NCI-H2081 treated with DMSO at 0.1 percent for 48 hours (cell line): ENCODE results near the gene CALN1.
"Not testable (repeated sequence)": the region's sequence is repeated elsewhere in the genome, so short reads cannot be mapped to it uniquely, and the experiment has no call there.

Experiments
- DNase-seq: peaks from one replicate; lab custom pipeline; 2025; lab: John Stamatoyannopoulos, UW

The CALN1 gene

DNA sequence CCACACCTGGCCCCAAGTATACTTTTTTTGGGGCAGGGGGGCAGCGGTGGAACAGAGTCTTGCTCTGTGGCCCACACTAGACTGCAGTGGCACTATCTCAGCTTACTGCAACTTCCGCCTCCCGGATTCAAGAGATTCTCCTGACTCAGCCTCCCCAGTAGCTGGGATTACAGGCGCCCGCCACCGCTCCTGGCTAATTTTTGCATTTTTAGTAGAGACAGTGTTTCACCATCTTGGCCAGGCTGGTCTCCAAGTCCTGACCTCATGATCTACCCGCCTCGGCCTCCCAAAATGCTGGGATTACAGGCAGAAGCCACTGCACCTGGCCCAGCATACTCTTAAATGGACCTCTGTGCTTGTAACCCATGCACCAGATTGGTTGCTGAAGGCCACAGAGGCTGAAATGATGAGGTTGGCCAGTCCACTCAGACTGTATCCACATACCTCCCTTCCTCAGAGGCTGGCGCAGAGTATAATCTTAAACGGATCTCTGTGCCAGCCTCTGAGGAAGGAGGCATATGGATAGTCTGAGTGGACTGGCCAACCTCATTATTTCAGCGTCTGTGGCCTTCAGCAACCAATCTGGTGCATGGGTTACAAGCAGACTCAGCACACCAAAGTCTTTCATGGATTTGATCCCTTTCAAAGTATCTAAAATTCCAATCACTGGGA, 3.0 kb downstream of the CALN1 start:
- DNase-seq, result no peak

DNA sequence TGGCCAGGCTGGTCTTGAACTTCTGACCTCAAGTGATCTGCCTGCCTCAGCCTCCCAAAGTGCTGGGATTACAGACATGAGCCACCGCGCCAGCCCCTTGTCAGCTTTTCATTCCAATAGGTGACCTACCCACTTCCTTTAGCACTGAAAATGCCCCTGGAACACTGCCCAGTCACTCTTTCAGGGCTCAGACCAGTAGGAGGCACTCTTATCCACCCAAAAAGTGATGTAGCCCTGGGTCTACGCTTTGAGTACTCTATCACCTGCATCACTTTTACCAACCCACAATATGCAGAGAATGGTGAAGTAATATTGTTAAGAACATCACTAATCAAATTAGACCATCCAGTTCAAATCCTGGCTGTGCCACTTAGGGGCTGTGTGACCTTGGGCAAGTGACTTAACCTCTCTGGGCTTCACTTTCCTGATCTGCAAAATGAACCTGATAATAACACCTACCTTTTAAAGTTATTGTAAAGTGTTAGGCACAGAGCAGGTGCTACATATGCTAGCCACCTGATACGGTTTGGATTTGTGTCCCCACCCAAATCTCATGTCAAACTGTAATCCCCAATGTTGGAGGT, 5.2 kb downstream of the CALN1 start:
- DNase-seq, result no peak

DNA sequence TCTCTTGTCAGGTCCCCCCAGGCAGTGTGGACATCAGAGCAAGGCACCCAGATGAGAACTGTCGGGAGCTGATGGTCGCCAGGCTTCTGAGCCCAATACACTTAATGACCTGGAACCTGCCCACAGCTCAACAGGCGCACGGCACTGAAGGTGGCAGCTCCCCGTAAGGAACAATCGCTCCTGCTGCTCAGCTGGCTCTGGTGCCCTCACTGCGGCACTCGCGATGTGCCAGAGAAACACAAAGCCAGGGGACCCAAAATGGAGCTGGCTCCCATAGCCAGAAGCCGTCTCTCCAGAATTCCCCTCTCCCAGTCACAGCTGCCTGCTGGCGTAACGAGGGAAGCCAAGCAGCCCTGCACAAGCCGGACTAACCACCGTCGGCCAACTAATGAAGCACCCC, 6.3 kb downstream of the CALN1 start:
- DNase-seq, result no peak

DNA sequence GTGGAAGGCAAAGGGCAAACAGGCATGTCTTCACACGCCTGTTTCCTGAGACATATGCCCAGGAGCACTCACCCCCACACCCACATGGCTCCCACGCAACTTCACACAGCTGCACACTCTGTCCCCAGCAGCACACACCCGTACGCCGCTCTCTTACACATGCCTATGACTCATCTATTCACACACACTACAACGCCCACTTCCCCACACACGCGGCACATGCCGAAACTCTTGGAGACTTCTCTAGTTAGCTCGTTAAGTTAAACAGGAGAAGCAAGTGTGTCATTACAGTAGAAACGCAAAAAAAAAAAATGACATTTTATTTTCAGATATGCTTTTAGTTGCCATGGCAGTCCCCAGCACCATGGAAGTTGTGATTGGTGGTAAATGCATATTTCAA, 6.7 kb downstream of the CALN1 start:
- DNase-seq, result no peak

DNA sequence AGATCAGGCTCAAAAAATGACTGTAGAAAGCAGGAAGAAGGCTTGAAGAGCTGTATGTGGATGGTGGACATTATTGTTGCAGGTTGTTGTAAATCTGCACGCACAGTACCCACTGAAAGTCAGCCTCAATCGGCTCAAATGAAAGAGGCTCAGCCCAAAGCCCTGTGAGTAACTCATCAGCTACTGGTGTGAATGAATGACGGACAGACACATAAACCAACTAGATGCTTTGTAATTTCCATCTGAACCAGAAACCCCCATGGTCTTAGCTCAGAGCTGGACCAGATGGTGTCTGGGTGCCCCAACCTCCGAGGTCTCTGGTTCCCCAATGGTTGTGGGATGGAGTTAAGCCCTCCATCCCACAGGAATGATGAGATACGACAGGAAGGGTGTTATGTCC, 7.4 kb downstream of the CALN1 start:
- no peak for DNase-seq

DNA sequence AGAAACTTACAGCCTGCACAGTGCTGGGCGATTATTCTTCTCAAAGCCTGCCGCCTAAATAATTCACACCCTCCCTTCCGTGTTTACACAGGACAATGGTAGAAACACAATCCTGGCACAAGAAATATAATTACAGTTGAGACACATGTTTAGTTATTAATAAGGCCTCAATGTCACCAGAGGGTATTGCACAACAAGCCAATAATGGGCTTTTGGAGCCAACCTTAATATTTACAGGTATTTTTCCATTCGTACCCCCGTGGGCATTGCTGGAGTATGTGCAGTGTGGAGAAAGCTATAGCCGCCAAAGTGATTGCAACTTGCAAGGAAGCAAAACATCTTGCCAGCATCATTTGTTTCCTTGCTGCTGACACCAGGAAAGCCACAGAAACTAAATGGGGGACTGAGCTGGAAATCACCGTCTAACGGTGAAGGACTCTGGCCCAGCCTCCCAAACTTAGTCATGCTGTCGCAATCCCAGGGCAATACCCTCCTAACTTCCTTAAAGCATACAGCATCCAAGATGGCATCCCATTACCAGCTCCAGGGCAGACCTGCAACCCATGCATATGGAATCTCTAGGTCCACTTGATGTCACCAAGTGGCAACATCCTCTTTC, 8.6 kb downstream of the CALN1 start:
- DNase-seq, result no peak

DNA sequence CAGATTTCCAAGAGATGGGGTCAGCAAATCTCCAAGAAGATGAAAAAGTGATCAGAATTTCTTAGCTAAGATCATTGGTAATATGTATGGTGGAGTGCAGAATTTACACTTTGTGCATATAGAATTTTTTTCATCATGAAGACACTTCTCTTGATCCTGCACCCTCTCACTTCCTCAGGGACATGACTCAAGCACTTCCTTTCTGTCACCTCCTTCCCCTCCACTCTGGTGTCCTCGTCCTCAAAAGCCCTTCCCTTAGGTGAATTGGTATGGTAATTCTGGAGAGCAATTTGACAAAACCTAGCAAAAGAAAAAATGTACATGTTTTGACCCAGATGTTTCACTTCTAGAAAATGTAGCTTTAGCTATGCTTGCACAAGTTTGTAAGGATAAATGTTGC, 18.1 kb downstream of the CALN1 start:
- DNase-seq, result no peak

DNA sequence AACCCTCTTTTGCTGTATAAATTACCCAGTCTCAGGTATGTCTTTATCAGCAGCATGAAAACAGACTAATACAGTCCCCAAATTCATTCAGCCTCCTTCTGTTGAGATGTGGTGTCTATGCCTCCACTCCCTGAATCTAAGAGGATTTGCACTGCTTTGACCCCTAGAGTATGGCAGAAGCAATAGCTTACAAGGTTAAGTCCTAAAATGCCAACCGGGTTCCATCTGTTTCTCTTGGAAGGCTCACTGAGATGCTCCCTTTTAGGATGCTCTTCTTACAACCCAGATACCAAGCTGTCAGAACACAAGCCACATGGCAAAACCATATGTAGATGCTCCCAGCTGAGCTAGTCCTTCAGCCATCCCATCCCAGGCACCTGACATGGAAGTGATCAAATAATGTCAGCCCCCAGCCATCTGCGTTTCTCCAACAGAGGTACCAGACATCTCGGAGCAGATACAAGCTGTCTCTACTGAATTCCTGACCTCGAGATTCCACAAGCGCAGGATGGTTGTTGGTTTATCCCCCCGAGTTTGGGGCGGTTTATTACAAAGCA, 20.2 kb downstream of the CALN1 start:
- no peak for DNase-seq

DNA sequence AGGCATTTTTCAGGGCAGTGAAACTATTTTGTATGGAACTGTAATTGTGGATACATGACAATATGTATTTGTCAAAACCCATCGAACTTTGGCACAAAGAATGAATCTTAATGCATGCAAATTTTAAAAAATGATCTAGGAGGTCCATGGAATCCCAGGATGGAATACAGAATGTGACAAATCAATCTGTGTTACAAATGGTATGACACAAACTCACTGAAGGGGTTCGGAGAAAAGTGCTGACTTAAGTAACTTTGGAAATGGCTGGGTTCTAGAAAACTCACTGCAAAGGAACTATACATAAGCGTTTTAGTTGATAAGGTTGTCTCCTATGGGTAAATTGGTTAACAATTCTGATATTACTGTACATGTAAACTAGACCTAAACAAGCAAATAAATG, 26.0 kb downstream of the CALN1 start:
- DNase-seq, result no peak

DNA sequence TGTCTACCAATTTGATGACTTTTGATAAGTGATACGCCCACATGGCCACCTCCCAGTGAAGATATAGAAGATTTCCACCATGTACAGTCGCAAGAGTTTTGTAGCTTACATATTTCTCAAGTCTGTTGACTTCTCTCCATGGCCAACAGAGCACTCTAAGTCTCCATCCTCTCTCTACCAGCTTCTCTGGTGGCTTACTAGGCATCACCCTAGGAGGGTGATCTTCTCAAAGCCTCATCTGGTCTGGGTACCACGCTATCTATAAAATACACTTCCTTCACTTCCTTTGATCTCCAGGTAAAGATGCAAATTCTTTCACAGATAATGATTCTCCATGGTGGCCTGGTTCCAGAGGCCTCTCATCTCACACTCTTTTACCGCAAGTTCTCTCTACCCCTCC, 49.9 kb downstream of the CALN1 start:
- no peak for DNase-seq

DNA sequence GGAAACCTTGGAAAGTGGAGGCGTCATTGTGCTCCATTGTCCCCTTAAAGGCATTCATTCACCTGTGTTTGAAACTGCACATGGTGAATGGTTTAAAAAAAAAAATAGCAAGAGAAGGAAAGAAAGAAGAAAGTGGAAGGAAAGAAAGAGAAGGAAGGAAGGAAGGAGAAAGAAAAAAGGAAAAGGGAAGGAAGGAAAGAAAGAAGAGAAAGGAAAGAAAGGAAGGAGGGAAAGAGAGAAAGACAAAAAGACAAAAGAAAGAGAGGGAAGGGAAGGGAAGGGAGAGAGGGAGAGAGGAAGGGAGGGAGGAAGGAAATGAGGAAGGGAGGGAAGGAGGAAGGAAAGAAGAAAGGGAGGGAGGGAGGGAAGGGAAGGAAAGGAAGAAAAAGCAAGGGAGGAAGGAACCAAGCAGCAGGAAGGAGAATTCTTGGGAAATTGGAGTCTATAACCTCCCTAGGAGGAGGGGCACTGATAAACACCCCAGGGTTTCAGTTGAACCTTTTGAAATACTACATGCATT, 66.9 kb downstream of the CALN1 start:
- DNase-seq, result no peak

DNA sequence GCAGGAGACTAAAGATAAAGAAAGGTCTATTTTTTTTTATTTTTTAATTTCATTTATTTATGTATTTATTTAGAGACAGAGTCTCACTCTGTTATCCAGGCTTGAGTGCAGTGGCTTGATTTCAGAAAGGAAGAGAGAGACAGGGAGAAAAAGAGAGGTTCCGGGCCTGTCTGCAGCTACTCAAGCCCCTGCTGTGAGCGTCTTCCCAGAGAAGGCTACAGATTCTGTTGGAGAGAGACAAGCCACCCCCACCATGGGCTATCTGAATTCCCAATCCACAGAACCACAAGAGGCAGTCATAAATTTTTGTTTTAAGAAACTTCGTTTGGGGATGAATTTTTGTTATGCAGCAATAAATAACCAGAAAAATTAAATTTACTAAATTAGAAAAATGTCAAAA, 68.1 kb downstream of the CALN1 start:
- DNase-seq, result no peak

DNA sequence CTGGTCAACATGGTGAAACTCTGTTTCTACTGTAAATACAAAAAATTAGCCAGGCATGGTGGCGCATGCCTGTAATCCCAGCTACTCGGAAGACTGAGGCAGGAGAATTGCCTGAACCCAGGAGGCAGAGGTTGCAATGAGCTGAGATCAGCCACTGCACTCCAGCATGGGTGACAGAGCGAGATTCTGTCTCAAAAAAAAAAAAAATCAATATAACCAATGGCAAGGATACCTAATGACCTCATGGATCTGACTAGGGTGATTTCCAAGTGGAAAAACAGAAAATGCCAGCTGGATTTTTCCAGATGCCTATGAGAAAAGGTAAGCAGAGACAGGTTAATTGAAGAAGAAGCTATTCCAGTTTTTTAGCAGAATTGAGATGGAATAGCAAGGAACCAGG, 68.8 kb downstream of the CALN1 start:
- DNase-seq, result not testable (repeated sequence)

DNA sequence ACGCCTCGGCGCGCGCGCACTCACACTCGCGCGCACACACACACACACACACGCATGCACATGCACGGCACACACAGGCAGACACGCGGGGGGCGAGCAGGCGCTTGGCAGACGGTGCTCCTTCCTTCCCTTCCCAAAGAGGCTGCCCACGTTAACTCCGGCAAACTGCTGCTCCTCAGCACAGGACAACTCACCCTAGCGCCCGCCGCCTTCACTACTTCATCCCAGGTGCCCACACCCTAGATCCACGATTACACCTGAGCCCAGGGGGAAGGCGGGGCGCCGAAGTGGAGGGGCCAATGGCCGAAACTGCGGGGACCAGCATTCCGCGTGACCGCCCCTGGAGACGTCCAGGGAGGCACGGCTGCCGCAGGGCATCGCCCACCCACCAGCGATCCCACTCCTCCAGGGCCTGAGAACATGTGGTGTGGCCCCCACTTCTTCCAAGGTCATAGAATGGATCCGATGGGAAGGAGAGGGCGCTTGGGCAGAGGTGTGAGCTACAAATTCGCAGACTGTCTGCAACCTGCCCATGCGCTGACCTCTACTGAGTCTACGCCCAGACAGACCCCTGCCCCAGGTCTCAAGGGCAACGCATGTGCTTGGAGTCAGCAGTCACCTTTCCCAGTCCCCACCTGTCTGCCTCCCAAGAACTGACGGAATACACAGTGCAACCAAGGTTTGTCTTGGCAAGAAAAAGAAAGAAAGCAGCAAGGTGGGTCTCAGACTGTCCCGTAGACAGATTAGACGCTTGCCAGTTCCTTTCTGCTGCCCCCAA, 74.6 kb downstream of the CALN1 start:
- no peak for DNase-seq

DNA sequence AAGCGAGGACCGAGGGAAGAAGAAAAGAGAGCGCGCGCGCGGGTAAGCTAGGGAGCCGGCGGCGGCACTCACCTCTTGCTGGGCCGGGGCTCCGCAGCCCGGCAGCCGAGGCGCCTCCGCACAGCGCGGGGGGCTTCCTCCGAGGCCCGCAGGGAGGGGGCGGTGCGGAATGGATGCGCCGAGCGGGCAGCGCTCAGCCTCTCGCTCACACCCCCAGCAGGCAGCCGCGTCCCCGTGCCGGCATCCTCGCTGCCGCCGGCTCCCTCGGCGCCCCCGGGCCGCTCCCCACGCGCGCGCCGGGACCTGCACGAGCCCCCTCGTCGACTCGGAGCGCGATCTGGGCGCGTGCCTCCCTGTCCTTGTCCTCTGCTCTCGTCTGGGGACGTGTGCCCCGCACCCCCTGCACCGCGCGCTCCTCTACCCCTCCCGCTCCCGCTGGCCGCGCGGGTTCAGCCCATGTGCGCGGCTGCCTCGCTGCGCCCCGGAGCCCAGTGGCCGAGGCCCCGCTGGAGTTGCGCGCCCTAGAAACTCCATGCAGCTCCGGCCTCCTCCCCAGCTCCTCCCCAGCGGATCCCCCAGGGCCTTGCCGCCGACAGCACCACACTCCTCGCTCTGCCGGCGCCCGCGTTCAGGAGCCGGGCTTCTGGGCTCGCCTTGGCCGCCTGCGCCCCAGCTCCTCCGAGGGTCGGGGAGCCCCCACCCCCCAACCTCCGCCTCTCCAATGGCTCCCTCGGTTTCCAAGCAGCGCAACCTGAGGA, 75.3 kb downstream of the CALN1 start:
- no peak for DNase-seq

DNA sequence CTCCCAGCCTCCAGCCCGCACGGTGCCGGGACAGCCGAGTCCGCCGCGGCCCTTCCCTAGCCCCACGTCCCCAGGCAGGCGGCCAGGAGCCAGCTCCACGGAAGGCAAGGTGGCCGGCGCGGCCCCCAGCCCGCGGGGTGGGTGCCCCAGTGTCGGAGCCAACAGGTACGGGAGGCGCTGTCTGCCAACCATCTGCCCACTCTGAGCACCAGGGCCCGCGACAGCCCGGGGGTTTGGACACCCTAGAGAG, 75.8 kb downstream of the CALN1 start:
- no peak for DNase-seq

DNA sequence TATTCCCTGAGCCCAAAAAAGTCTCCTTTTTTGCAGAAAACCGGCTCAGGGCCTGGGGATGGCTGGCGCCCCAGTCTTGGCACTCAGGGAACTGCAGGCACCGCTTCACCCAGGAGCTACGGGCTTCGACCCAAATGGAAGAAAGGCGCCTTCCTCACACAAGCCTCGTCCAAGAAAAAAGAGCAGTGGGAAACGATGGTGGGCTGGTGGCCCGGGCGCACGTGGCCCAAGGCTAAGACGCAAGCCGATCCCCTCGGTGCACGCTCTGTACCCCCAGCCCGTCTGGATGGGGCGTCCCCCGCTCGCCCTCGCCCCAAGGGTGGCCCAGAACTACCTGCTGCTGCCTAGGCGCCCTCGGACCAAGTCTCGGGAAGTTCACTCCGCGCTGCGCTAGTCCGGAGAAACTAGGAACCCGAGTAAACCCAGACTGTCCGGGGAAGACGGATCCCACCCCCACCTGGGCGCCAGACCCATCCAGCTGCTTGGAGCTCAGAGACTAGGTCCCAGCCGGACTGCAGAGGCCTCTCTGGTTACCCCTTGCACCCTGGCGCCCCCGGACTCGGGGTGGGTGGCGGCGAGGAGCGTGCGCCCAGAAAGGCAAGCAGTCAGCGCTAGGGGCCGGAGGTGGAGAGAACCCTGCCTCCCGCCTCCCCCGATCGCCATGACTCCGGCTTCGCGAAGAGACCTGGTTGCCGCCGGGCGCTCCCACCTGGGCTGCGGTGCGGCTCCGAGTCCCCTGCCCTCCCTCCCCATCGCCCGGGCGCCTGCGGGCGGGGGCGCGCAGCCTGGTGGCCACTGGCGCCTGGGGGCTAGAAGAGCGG, 76.4 kb downstream of the CALN1 start:
- DNase-seq, result no peak

DNA sequence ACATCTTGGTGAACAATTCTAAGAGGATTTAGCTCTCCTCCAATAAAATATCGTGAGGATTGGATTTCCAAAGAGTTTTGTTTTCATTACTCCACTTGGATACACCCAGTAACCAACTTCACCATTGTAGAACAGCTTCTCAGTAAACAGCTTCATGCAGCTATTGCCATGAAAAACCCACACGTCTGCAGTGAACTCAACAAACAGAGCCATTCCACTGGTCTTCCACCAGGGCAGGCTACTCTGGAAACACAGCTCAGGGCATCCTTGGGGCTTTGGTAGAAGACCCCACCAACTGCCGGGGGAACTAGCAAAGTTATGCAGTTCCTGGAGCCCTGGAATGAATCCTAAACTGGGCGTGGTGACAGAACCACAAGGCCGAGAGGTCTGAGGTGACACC, 77.4 kb downstream of the CALN1 start:
- no peak for DNase-seq

DNA sequence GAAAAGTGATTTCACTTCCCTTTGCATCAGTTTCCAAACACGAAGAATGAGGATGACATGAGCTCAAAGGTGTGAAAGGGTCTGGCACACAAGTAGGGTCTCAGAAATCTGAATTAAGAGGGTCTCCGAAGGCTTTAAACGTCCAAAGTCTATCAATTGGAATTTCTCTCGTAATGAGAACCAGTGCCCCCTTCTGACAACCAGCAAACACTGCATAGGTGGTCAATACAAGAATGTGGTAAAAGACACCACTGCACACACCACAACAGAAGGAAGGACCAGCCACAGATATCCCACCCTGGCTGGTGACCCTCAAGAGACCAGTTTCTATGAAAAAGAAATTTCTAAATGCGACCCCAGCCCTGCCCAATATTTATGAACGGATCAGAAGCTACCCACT, 78.1 kb downstream of the CALN1 start:
- no peak for DNase-seq

DNA sequence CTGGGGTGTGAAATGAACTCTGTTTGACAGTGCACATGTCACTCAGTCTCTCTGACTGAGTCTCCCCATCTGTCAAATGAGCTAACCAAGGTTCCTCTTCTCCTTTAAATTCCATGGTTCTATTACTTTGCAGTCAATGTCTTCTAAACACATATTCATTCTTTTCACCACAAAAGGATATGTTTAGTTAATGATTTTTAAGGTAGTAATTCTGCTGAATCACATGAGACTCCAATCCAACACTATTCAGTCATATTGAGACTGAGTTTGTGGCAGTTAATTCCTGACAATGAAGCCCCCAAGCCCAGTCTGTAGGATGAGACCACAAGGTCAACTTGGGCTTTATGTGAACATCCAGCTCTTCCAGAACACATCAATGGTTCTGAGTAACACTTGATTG, 85.3 kb downstream of the CALN1 start:
- DNase-seq, result no peak

DNA sequence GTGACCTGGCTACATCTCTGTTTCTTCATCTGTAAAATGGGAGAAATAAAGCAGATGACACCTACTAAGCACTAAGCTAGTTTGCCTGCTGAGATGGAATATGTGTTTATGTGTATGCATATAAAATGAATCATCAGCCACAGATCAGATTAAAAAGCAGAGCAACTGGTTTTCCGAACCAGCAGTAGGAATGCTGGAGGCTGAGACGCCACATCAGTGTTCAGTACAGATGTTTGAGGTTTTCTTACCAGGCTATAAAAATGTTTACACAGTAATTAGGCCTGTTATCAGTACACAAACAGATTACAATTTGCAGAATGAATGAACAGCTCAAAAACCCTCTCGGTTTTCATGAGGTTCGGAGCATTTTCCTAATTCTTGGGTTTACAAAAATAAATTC, 85.8 kb downstream of the CALN1 start:
- no peak for DNase-seq
